NCI-H128 (cell line): ENCODE data around the gene UNKL.

Experiments
- DNase-seq: peaks from one replicate; lab custom pipeline; 2025; ENCODE audit not compliant: unreplicated experiment; lab: John Stamatoyannopoulos, UW

The UNKL gene

DNA sequence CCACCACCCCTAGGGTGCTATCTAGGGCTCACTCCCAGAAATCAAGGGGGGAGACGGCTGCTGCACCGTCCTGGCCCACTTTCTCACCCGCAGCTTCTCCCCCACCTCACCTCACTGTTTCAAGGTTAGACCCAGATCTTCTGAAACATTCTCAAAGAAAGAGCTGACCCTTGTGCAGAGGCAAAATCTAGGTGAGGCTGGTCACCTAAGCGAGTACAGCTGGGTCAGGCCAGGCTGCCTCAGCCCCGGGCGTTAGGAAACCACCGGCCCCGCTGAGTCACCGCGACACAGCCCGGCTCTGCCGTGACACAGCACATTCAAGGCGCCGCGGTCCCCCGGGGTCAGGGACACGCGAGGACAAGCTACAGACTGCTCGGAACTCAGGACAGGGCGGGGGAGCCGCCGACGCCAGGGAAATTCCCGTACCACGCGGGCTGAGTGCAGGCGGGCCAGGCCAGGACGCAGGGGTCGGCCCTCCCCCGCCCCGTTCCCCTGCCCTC is 35.6 kb downstream of the UNKL start:
- no peak for DNase-seq

GRCh38 chr16:1378087-1378803 is 36.3 kb downstream of the UNKL start:
- no peak for DNase-seq

- no peak for DNase-seq
These were observed 37.0 kb downstream of the UNKL start for GRCh38 chr16:1377406-1378010.

GRCh38 chr16:1375741-1376410 is 38.6 kb downstream of the UNKL start:
- DNase-seq: no peak

DNA sequence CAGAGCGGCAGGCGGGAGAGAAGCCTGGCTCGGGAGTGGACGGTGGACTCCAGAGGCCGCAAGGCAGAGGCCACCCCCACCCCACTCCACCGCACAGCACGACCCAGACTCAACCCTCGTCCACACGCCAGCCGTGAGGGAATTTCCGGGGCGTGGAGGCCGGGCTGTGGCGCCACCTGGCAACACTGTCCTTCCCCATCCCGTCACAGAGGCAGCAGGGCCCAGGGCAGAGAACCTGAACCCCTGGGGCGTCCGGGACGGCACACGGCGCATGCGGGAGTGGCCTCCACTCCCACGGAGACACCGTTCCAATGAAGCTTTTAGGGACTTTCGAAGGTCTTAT is 39.2 kb downstream of the UNKL start:
- no peak for DNase-seq

GRCh38 chr16:1374418-1375297 is 39.8 kb downstream of the UNKL start:
- DNase-seq: no peak

DNA sequence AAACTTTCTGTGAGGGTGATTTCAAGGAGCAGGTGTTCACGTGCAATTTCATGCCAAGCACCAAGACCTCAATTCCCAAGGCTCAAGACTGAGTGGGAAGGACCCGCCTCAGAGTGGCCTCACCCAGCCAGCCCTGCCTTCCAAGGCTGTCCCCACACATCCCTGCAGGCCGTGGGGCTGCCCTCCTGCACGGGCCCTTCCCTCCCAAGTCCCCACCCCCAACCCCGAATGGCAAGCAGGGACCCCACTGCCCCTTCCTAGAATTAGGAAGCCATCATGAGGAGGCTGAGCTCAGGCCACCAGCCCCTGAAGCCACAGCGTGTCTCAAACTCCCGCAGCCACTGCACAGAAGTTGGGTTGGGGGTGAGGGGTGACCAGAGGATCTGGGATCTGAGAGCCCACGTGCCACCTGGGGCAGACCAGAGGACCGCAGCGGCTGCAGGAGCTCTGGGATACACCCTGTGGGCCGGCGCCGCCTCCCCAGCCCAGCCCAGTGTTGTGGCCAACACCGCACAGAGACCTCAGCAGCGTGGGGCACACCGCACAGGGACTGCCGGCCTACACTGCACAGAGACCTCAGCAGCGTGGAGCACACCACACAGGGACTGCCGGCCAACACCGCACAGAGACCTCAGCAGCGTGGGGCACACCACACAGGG is 42.1 kb downstream of the UNKL start:
- DNase-seq: no peak

GRCh38 chr16:1371054-1371978 is 43.2 kb downstream of the UNKL start:
- DNase-seq: no peak

- no peak for DNase-seq
These were observed 46.9 kb downstream of the UNKL start for GRCh38 chr16:1367486-1368174.

DNA sequence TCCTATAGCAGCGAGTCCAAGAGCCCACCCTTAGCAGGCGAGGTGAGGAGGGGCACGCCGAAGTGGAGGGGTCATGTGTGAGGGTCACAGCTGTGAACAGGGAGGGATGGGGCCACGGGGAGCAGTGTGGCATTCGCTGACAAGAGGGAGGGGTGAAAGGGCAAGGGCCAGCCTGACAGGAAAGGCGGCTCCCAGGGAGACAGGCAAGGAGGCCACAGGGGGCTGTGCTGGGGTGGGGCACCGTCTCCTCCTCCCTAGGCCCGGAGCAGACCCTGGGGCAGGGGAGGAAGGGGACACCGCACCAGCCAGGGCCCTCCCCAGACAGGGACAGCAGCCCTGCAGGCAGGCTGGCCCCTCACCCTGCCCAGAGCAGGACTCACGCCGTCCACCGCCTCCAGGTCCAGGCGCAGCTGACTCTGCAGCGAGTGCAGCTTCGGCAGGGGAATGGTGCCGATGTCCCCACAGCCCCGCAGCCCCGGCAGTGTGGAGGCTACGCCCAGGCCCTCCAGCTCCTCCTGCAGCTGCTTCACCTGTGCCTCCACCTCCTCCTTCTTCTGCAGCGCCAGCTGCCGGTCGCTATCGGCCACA is 47.7 kb downstream of the UNKL start:
- no peak for DNase-seq

DNA sequence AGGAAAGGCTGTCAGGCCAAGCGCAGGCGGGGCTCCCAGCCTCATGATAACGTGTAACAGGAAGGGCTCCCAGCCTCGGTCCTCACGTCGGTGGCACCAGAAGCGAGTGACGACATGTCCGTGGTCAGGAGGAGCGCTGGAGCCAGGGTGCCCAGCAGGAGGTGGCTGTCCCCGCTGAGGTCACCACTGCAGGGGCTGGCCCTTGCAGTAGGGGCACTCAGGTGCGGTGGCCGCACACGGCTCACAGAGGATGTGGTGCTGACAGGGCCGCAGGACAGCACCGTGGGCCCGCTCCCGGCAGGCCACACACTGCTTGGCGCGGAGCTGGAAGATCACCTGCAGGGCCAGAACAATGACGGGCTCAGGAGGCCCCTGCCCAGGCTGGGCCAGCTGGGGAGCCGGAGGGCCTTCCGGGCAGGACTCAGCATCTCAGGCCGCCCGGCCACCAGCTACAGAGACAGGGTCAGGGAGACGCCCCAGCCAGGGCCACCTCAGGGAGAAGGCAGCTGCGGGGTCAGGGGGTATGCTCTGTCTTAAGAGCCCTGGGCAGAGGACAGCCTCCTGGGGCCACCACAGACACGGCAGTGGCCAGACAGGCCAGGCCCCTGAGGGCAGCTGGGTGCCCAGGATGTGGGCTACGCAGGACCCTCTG is 48.3 kb downstream of the UNKL start:
- DNase-seq: no peak

GRCh38 chr16:1364510-1364909 is 50.0 kb downstream of the UNKL start:
- DNase-seq: no peak

GRCh38 chr16:1363501-1364041 is 50.9 kb downstream of the UNKL start:
- no peak for DNase-seq

DNA sequence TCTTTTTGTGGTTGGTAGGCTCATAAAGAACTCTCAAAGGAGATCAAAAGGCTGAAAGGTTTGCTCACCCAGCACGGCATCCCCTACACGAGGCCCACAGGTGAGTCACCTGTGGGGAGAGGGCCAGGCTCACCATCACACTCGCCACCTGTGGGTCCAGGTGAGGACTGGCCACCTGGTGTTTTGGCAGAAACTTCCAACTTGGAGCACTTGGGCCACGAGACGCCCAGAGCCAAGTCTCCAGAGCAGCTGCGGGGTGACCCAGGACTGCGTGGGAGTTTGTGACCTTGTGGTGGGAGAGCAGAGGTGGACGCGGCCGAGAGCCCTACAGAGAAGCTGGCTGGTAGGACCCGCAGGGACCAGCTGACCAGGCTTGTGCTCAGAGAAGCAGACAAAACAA is 51.7 kb downstream of the UNKL start:
- DNase-seq: no peak

- DNase-seq: no peak
These were observed 52.7 kb downstream of the UNKL start for GRCh38 chr16:1361685-1362360.

- DNase-seq: no peak
These were observed 56.5 kb downstream of the UNKL start for GRCh38 chr16:1357906-1358566.
